ENCODE data around the gene MED12L. TPM values are rescaled to one million over a fixed set of nuclear protein-coding genes. Genes with fewer than 3 reads are reported as not detected.

The MED12L gene
- total RNA-seq, 4 donors from 2014 or later = under 0.01 to 0.34 (median 0.27) TPM

DNA sequence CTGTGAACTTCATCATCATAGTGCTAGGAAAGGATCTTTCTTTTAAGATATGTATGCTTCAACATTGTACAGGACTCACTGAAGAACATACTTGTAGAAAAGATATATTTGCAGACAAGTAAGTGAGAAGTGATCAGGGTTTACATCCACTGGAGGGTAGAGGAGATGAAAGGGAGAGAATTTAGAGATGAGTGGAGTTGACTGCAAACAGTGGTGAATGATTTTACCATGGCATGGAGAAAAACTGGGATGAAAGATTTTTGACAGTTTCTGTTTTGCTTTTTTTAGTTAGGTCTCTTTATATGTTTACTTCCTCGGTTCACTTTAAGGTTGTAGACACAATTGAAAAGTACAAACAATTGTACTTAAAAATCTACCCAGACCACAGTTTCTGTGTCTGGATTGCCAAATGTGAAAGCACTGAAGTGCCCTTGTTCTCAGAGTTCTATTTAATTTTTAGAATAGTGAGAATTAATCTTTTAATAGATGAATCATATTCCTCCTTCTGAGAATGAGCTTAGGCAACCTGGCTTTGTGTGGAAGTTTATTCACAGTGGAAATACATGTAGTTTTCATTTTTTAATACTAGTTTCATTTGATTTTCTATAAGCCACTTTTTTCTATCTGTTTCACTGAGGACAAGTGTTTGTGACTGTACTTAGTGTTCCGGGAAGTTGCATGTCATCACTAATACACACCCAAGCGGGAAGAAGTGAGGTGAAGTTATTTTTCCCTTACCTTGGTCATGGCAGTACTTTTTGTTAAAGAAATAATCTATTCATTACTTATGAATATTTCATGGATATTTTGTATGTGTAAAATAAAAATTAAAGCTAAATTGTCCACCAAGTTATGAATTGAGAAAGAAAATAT is 119.3 kb downstream of the MED12L start:
- TF ChIP-seq, protein P1, sequence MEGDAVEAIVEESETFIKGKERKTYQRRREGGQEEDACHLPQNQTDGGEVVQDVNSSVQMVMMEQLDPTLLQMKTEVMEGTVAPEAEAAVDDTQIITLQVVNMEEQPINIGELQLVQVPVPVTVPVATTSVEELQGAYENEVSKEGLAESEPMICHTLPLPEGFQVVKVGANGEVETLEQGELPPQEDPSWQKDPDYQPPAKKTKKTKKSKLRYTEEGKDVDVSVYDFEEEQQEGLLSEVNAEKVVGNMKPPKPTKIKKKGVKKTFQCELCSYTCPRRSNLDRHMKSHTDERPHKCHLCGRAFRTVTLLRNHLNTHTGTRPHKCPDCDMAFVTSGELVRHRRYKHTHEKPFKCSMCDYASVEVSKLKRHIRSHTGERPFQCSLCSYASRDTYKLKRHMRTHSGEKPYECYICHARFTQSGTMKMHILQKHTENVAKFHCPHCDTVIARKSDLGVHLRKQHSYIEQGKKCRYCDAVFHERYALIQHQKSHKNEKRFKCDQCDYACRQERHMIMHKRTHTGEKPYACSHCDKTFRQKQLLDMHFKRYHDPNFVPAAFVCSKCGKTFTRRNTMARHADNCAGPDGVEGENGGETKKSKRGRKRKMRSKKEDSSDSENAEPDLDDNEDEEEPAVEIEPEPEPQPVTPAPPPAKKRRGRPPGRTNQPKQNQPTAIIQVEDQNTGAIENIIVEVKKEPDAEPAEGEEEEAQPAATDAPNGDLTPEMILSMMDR (IDR thresholded peaks at IDR 0.05; ENCODE audit: low read depth) = no peak

DNA sequence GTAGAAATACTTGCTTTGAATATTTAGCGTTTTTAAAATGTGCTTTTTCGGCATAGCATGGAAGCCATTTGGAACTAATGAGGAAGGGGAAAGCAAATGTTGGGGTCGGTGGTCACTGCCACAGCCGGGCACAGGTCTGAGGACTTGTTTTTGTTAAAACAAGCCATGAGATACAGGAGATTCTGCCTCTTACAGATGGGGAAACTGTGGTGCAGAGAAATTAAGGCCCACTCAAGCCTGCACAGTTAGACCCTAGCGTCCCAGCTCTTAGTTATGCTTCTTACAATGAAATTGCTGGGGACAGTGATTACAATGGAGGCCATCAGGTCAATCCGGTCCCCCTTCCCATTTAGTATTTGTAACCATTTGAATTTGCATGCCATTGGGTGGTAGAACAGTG is 120.0 kb downstream of the MED12L start:
- TF ChIP-seq, protein P1 (IDR thresholded peaks at IDR 0.05; ENCODE audit: low read depth) = no peak

DNA sequence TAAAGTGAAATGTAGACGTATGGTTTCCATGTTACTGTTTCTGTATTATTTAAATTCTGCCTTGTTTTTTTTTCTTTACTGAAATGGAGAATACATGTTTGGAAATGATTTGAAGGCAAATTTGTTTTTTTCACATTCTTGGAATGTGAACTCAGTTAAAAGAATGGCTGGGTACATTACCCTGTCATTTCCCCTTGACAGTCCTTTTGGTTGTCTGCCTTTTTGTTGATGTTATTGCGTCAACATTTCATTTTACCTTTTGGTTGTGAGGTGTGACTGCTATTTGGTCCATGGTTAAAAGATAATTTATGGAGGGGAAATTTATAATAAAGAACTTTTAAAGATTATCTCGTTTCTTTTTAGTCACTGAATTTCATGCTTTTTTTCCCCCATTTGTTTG is 120.7 kb downstream of the MED12L start:
- TF ChIP-seq, protein P1 (IDR thresholded peaks at IDR 0.05; ENCODE audit: low read depth) = no peak

DNA sequence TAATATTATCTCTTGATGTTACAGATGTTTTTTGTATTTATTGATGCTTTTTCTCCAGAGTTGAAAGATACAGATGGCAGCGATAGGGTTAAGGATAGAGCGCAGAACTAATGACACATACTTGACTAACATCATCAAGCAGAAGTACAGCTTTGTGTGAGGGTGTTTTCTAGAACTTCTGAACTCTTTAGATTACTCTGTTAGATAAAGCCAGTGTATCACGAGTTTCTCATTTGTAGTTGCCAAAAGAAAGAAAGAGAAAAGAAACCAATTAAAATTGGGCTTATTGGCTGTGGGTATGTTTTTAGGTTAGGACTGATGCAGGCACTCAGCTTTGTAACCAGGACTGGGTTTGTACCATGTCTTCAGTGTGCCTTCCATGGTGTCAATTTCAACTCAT is 124.2 kb downstream of the MED12L start:
- TF ChIP-seq, protein P1 (IDR thresholded peaks at IDR 0.05; ENCODE audit: low read depth) = no peak

DNA sequence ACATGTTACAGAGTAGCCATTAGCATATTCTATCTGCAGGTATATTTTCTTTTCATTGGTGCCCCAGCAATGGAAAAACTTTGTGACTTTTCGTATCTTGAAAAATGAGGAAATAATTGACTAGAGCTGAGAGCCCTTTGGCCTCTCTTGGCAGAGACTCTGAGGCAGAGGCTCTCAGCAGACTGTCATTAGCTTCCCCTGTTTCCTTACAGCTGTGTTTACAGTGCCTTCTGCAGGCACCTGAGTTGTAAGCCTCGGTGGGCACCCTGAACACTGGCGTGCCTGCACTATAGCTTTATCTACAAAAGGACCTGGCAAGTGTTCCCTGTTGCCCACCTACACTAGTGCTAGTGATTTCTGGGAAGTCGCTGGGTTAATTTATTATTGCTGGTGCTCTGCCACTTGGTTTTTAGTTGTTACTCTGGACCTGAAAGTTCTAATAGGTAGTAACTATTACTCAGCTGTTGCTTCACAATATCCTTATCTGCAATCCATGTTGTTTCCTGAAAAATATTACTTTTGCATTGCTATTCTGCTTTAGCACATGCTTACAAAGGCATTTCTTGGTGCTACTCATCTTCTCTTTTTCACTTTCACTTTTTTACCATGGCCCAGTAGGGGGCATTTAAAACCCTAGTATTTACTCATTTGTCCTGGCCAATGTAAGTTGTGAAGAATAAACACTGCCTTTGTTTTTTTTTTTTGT is 125.4 kb downstream of the MED12L start:
- TF ChIP-seq, protein P1 (IDR thresholded peaks at IDR 0.05; ENCODE audit: low read depth) = no peak

DNA sequence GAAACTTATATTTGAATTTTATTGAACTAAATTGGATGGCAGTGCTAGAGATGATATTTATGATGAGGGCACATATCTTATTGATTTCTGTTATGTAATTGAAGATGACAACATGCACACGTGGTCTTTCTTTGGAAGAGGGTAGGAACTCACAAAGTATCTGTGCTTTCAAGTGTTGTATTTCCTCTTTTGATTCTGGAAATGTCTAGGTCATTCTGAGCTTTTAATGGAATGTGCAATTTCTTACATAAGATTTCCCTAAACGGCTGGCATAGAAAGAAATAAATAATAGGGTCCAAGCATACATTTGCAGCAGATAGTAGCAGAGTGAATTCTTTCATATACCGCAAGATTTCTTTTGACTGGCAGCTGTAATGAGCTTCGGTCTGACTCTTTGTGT is 127.7 kb downstream of the MED12L start:
- TF ChIP-seq, protein P1 (IDR thresholded peaks at IDR 0.05; ENCODE audit: low read depth) = no peak

DNA sequence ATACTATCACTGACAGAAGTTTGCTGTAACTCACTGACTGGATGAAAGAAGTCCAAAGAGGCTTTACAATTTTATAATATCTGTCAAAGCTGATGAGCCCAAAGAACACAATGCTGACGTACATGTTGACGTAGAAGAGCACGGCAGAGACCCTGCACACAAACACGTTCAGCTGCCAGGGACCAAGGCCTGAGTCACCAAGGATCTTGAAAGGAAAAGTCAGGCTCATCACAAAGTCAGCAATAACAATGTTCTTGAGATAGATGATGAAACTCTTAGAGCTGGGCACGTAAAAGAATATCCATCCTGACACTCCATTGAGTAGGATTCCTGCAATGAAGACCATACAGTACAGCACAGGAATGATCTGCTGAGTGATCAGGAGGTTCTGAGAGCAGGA is 128.4 kb downstream of the MED12L start:
- TF ChIP-seq, protein P1 (IDR thresholded peaks at IDR 0.05; ENCODE audit: low read depth) = no peak
